Esophagus muscularis mucosa (tissue), 4 donors: ENCODE data around the gene GNPTG.

ENCODE experiments used
- CTCF ChIP-seq, 3 experiments: fragments of 200-600 bp in 2 of 3; fragments of 450-650 bp in 1 of 3; sonication (generic) in 2 of 3; IDR thresholded peaks; one replicate each; pipeline ENCODE4 v1.5.1; 2017 to 2019; ENCODE audit warnings: antibody characterized with exemption in 3 of 3, mild to moderate bottlenecking in 2 of 3, moderate library complexity in 1 of 3
- EP300 ChIP-seq: sonication (generic); formaldehyde crosslinking; IDR thresholded peaks from one replicate; pipeline ENCODE4 v1.6.1; 2017; ENCODE audit warnings: antibody characterized with exemption
- POLR2A ChIP-seq: fragments of 450-650 bp; IDR thresholded peaks from one replicate; pipeline ENCODE4 v1.6.1; 2017; ENCODE audit warnings: antibody characterized with exemption, moderate library complexity, mild to moderate bottlenecking, low read depth
- POLR2AphosphoS5 ChIP-seq, 2 donors: sonication (generic); formaldehyde crosslinking; IDR thresholded peaks; one replicate each; pipeline ENCODE4 v1.6.1; 2017; ENCODE audit warnings: antibody characterized with exemption in 2 of 2

- TF ChIP-seq POLR2AphosphoS5 (IDR thresholded peaks at IDR 0.05) (no peak), POLR2A (no peak), CTCF (IDR thresholded peaks at IDR 0.05) (no peak), EP300 (no peak)
These were observed 46.6 kb downstream of the GNPTG start for GRCh38 chr16:1398351-1398750.
